MG63 (cell line): ENCODE results near the gene GINS1. TPM values are rescaled to one million over a fixed set of nuclear protein-coding genes. Genes with fewer than 3 reads are reported as not detected.

Experiments used
- DNase-seq: peaks from one replicate; pipeline ENCODE4 v3.0.0-alpha.2; 2020
- H3K27me3 ChIP-seq: fragments of 250-450 bp; sonication (Bioruptor Pico); 2 replicates; pipeline ENCODE4 v1.5.1; 2020; ENCODE audit warnings: mild to moderate bottlenecking, moderate library complexity
- H3K36me3 ChIP-seq: fragments of 250-450 bp; sonication (Bioruptor Pico); 2 replicates; pipeline ENCODE4 v1.5.1; 2020; ENCODE audit warnings: mild to moderate bottlenecking, moderate library complexity
- H3K4me3 ChIP-seq: fragments of 250-450 bp; sonication (Bioruptor Pico); 2 replicates; pipeline ENCODE4 v1.5.1; 2020; ENCODE audit warnings: mild to moderate bottlenecking, moderate library complexity
- H3K9me3 ChIP-seq: fragments of 250-450 bp; sonication (Bioruptor Pico); 2 replicates; pipeline ENCODE4 v1.5.1; 2020; ENCODE audit warnings: mild to moderate bottlenecking, moderate library complexity
- total RNA-seq: library from RNA; depleted of rRNA; stranded (reverse); fragments of >200 nt; shearing (Covaris generic); gene quantifications from 2 replicates; pipeline ENCODE4 v1.2.3, GENCODE V29; 2014; ENCODE audit warnings: low replicate concordance; rRNA removed

GINS1 gene
- total RNA-seq, 1 experiment from 2014 or later: 10.9 TPM

DNA sequence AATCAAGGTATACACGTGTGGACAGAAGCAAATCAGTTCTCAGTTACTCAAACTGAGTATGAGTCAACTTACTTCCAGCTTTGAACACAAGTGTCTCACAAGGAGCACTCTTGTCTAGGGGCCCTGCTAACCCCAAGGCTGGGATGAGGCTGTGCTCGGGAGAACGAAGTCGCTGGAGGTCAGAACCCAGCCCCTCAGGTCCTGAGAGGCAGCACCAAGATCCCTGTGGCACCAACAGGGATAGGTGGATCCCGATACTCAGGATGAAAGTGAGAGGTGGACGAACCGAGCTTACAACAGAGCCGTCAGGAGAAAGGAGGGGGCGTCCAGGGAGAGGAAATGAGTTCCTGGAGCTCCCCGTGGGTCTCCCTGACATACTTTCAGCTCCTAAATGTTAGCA lies 85.7 kb downstream of the GINS1 start:
- H3K9me3 ChIP-seq: no peaks in the 10 kb centered on the region
- no peak overlapping the region for H3K4me3 ChIP-seq
- no peaks in the 10 kb centered on the region for H3K27me3 ChIP-seq
- no peaks in the 10 kb centered on the region for H3K36me3 ChIP-seq
- DNase-seq: no peak

DNA sequence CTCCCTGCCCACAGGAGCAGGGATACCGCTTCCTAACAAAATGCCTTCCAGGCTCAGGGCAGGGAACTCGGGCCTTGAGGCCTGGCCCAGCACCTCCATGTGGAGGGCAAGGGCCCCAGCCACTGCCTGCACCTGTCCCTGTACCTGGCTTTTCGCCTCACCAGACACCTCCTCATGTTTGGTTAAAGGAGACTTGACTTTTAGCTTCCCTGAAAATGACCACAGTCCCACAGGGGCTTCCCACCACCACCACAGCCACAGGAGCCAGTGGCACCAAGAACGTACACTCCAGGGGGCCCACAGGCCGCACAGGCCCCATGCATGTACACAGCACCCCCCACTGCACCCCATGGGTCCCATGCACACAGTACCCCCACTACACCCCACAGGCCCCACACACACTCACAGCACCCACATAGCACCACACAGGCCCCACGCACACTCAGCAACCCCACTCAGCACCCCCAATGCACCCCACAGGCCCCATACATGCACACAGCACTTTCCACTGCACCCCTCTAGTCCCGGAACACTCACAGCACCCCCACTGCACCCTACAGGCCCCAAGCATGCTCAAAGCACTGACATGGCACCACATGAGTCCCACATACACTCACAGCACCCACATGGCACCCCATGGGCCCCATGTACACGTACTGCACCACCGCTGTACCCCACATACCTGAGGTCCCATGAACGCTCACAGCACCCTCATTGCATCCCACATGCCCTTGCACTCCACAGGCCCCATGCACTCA lies 86.5 kb downstream of the GINS1 start:
- H3K9me3 ChIP-seq: no peaks in the 10 kb centered on the region
- H3K36me3 ChIP-seq: no peaks in the 10 kb centered on the region
- no peaks in the 10 kb centered on the region for H3K27me3 ChIP-seq
- H3K4me3 ChIP-seq: no peak overlapping the region
- DNase-seq: no peak

DNA sequence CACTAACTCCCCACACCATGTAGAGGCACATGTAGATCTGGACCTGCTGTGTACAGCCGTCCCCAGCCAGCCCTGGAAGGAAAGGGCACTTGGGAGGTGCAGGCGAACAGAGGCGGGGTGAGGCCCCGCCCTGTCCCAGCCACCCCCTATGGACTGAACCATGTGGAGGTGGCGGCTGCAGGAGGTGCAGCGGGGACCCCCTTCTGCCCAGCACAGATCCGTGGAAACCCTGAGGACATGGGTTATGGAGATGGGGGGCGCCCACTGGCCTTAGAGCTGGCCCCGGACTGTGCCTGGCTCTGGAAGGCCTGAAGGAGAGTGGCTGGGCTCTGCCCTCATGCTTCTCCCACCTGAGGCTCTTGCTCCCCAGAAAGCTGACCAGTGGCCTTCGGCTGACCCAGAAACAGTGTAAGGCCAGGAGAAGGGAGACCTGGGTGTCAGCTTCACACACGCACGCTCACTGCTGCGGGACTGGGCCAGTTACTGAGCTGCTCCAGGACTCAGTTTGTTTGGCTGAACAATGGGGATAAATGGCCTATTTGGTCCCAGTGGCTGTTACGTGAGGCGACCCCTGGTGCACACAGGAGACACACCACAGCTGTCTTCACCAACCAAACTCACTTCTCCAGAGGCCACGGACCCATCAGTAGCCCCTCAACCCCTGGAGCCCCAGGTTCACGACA lies 87.2 kb downstream of the GINS1 start:
- no peak overlapping the region for H3K4me3 ChIP-seq
- H3K9me3 ChIP-seq: no peaks in the 10 kb centered on the region
- no peaks in the 10 kb centered on the region for H3K36me3 ChIP-seq
- H3K27me3 ChIP-seq: no peaks in the 10 kb centered on the region
- no peak for DNase-seq

DNA sequence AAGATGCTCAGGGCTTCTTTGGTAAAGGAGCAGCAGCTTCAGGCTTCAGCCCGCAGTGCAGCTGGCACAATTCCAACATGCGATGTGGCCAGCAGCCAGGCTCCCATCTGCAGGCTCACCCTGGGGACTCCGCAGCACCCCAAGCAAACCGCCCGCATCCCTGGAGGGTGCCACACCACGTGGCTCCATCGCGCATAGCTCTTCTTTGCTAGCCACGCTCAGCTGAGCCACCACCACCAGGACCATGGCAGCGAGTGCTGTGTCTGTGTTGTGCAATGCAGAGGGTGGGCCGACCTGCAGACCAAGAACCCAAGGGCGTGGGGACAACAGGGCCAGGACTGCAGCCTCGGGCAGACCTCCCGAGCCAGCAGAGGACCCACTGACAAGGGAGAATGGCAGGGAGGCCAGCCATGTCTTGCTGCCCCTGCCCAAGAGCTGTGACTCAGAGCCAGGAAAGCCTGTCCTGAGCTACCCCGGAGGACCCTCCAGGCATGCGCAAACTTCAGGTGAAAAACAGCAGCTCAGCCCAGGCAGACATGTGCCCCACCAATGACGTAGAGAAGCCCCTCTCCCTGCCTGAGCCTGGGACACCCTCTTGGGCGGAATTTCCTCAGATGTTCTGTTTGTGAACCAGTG lies 87.8 kb downstream of the GINS1 start:
- H3K4me3 ChIP-seq: no peak overlapping the region
- H3K27me3 ChIP-seq: no peaks in the 10 kb centered on the region
- no peaks in the 10 kb centered on the region for H3K9me3 ChIP-seq
- no peak for DNase-seq
- no peaks in the 10 kb centered on the region for H3K36me3 ChIP-seq

DNA sequence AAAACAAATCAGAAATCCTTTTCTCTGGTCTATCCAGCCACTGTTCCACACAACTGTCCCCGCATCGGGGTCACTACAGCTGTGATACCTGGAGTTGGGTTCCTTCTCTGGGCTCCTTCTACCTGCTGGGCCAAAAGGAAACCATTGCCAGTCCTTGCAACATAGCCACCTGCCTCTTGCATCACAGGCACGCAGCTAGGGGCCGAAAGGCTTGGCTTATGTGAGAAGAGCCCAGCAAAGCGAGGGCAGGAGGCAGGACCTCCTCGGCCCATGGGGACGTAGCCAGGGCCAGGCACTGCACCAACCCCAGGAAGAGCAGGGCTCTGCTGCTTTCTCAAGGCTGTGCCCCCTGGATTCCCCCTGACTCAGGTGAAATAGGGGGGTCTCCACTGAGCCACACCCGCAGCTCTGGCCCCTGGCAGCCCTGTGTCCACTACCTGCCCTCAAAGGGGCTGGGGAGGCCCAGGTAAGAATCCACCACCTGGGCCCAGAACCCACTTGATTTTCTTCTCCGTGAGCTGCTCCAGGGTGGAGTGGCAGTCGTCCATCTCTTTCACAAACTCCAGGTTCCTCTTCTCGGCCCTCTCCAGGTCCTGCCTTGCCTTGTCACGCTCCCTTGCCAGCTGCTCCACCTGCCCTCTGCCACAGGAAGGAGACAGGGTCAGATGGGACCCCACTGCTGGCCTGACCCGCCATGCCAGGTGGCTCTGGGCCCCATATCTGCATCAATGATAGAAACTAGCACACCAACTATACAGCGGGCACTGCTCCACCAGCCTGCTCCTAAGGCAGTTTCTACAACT lies 88.9 kb downstream of the GINS1 start:
- no peak for DNase-seq
- Histone ChIP-seq H3K27me3 (no peaks in the 10 kb centered on the region), H3K9me3 (no peaks in the 10 kb centered on the region), H3K36me3 (no peaks in the 10 kb centered on the region), H3K4me3 (no peak overlapping the region)

DNA sequence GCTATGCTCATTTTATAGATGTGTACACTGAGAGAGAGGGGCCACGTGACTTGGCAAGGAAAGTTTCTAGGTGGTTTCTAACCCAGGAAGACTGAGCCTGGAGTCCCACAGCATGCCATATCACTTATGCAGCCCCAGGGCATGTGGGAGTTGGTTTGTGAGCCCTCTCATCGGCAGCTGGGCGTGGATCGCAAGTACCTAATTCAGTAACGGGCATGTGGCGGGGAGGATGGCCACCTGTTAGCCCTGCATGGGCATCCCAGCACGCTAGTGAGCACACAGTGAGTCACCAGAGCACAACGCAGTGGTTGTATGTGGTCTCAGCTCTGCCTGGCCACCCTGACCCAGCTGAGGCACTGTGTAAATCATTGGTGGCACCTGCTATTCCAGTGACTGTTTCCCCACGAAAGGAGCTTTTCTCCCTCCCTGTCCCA lies 89.5 kb downstream of the GINS1 start:
- H3K9me3 ChIP-seq: no peaks in the 10 kb centered on the region
- peak; percentile 23 for DNase-seq
- H3K36me3 ChIP-seq: no peaks in the 10 kb centered on the region
- H3K27me3 ChIP-seq: no peaks in the 10 kb centered on the region
- H3K4me3 ChIP-seq: no peak overlapping the region

DNA sequence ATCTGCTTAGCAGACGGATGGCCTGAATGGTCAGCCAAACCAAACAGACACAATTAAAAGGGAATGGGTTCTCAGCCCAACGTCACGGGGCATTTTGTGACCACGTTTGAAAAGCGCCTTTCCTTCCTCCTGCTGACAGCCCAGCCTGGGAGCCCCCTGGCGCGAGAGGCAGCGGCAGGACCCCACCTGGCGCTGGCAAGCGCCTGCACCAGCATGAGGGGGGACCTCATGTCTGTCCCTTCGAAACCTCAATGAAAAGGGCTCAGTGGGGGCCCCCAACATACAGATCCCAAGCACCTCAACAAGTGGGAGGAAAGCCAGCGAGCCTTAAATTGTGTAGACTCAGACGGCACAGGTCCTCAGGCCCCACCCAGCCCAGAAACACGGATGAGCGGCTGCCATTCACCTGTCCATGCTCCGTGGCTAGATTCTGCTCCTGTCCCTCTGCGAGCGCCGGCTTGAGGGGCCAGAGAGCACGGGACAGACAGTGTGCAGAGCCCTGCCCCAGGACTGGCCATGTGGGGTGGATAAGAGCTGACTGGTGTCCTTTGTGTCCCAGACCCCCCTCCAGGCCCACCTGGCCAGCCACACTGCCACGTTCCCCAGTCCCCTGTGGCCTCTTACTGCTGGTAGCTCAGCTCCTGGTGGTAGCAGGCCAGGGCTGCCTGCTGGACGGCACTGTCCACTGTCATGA lies 90.3 kb downstream of the GINS1 start:
- Histone ChIP-seq H3K4me3 (no peak overlapping the region), H3K36me3 (no peaks in the 10 kb centered on the region), H3K27me3 (no peaks in the 10 kb centered on the region), H3K9me3 (no peaks in the 10 kb centered on the region)
- DNase-seq: no peak

Other genes with a start within 250 kb of the GINS1 start
- 41.4 and 59.6 TPM in 2 replicates for gene ENTPD6, start 212.0 kb upstream of the GINS1 start, total RNA-seq
- gene PYGB, start 159.6 kb upstream of the GINS1 start, total RNA-seq: 49.2 and 67.8 TPM in 2 replicates
- 7.1 and 15.9 TPM in 2 replicates for gene ABHD12, start 16.8 kb upstream of the GINS1 start, total RNA-seq
- gene NINL, start 177.9 kb downstream of the GINS1 start, total RNA-seq: 3.2 and 9.0 TPM in 2 replicates
- gene NANP, start 216.3 kb downstream of the GINS1 start, total RNA-seq: 1.2 and 3.1 TPM in 2 replicates